GM21528 (cell line): ENCODE data around the gene CEP112.
A peak's percentile ranks its signal among the peaks of the same experiment; 100 is the strongest.

Experiments
- ATAC-seq: cut with Tn5 transposase; IDR thresholded peaks from one replicate; pipeline ENCODE4 v1.9.1; 2021; ENCODE audit warnings: mild to moderate bottlenecking, moderate library complexity; ENCODE audit not compliant: unreplicated experiment, low FRiP score

Gene CEP112

DNA sequence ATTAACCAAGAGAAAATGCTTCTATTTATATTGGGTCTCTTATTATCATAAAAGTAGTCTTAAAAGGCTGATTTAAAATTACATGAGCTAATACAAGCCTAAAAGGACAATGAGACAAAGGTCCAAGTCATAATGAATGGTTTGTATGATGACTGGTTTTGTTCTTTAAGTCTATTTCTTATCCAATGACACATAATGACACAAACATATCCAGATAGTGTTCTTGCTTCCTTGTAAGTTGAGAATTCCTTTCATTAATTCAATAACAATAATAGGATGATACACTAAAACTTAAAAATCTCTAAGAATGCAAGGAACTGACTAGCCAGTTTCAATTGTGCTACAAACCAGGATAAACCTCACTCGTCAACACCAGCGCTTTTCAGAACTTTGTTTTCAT, 244.1 kb downstream of the CEP112 start:
- ATAC-seq: no peak

DNA sequence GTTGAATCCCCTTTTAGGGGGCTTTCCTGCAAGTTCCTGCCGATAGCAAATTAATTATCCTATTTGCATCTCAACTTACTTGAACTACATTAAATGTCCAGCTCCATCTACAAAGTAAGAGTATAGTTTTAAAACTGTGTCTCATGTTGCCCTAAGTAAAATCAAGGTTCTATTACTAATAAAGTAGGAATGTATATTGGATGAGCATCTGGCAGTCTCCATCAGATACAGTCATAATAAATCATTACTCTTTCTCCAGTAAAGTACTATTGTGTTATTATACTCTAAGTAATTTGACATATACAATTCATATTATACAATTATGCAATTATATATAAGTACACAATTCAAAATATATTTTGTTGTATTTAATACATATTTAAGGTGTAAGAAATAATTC, 249.3 kb downstream of the CEP112 start:
- ATAC-seq: no peak

DNA sequence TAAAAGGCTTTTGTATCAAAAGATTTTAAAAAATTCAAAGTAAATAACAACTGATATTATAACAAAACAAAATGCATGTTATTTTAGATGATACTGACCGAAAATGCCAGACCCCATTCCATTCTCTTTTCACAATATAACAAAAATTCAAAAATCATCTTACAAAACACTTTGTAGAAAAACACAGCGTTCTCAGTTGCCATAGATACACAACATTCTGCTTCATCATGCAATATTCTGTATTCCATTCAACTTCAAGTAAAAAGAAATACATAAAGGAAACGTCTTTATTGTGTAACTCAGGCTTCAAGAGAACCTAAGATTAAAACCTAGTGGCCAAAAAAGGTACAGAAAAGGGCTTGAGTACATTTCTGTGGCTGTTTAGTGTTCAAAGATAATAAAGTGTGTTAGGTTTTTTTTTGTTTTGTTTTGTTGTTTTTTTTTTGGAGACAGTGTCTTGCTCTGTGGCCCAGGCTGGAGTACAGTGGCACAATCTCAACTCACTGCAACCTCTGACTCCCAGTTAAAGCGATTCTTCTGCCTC, 250.5 kb downstream of the CEP112 start:
- ATAC-seq: no peak

DNA sequence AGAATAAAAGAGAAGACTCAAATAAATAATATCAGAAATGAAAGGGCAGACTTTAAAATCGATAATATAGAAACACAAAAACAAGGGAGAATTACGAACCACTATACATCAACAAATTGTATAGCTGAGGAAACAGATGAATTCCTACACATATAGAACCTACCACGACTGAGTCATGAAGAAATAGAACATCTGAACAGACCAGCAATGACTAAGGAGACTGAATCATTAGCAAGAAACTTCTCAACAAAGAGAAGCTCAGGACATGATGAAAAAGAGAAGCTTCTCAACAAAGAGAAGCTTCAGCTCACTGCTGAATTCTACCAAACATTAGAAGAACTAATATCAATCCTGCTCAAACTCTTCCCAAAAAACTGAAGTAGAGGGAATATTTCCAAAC, 255.9 kb downstream of the CEP112 start:
- no peak for ATAC-seq

DNA sequence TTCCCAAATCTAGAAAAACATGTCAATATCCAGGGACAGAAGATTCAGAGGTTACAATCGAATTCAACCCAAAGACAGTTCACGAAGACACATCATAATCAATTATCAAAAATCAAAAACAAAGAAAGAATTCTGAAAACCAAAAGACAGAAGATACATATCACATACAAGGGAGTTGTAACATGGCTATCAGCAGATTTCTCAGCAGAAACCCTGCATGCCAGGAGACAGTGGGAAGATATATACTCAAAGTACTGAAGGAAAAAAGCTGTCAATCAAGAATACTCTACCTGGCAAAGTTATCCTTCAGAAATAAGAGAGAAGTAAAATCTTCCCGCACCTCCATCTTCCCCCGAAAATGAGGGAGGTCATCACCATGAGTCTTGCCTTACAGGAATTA, 258.6 kb downstream of the CEP112 start:
- ATAC-seq: no peak

DNA sequence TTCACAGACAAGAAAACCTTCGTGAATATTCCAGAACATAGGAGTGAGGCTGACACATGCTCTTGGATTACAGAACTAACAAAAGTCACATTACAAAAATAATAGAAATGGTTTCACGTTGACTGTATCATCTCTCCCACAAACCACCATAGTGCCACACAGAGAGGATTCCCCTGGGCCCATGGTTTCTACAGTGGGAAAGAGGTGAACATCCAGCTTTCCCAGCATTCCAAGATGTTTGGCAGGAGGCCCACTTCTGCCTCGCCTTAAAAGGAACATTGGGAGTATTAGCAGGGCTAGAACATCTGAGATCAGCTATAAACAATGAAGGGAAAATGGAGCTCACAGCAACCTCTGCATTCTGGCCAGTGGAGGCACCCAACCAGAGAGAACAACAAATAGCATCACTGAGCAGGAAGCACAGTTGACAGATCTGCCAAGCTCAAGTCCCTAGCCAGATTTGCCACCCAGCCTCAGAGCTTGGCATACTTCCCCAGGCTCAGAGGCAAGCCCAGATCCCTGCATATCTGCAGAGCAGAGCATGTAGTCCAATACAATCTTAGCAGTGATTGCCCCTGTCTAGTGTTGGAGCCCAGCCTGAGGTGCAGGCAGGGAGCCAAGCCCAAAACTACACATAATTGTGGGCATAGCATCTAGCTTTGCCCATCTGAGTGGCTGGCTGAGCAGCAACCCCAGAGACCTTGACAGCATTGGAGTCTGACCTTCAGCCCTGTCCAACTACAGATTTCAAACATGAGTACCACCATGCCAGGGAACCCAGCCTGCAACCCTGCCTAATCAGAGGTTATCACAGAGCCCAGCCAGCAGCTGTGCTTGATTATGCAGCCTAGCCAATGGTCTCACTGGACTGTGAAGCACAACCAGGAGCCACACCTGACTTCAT, 260.4 kb downstream of the CEP112 start:
- no peak for ATAC-seq

DNA sequence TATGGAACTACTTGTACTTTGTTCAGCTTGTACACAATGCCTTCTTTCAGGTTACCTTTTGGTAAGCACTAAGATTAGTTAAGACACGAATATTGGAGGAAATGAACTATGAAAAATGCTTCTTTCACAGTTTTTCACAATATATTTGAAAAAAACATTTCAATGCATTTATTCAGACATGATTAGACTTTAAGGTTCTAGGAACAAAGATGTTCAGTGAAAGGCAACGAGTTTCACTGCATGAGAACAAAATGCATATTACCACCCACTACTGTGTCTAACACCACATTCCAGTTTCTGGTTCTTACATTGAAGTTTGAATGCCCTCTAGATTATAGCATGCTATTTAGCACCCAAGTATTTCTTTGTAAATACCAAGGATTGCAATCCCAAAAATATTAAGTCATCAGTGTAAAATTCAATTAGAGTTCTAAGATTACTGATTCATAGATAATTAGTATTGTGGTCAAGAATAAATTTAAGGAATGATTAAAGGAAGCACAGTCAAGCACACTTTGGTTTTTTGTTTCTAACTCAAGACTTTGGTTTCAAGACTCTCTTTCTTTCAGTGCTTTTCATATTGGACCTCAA, 261.7 kb downstream of the CEP112 start:
- ATAC-seq: no peak

DNA sequence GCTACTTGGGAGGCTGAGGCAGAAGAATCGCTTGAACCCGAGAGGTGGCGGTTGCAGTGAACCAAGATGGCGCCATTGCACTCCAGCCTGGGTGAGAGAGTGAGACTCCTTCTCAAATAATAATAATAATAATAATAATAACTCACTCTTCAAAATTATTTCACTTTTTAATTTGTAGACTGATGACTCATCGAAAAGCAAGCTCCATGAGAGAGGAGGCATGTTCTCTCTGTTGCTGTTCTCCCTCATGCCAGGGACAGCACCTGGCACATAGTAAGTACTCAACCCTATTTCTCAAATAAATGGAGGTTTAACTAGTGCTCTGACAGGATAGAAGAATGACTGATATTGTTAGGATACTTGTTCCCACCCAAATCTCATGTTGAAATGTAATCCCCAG, 265.3 kb downstream of the CEP112 start:
- no peak for ATAC-seq

DNA sequence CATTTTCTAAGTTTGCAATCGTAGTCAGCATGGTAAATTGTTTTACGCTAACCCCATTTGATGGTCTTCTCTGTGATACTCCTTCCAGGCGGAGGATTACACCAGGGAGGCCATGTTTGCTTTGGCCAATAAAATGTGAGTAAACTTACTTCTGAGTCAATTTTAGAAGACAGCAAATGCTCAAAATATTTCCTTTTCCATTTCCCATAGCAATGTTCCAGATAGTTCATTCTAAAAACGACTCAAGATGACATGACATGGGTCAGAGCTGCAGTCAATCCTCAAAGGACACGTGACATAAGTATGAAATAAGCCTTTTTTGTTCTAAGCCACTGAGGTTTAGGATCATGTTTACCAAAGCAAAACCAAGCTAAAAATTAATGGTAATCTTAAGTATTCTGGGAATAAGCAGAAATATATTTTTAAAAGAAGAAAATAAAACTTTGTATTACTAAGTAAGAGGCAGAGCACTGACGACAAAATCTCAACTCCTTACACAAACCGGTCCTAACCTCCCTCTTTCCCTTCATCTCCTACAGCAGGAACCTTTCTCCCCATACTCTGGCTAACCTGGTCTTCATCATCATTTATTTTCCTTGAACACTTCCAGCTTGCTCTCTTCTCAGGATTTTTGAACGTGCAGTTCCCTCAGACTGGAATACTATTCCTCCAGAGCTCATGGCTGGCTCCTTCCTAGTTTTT, 266.2 kb downstream of the CEP112 start:
- no peak for ATAC-seq

DNA sequence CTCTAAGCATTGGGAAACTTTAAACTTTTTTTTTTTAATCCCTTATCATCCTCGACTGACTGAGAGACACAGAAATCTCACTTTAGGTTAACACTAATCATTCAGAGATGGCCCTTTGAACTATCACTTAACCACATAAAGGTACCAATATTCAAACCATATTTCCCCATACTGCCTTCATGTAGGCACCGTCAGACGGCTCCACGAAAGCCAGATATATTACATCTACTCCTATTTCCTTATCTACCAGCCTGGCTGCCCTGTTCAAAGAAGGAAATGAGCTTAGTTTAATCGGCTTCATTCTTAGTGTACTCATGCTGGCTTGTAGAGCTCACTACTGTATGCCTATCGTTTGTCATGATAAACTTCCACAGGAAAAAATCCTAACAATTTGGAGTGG, 270.9 kb downstream of the CEP112 start:
- ATAC-seq: no peak

DNA sequence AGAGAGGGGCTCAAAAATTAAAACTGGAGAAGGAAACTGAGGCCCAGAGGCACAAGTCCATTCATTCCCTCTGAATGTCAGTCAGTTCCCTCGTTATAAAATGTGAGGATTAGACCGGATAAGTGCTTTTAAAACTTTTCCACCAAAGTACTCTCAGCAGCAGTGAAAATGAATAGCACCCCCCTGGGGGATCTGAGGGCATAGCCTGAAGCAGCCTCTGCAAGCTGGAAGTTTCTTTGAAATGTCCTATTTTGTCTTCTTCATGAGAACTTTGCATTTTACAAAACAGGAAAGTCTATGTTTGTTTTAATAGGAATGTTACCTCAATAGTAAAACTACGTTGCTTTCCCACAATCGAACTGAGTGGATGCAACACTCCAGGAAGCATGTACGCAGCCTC, 273.0 kb downstream of the CEP112 start:
- ATAC-seq: no peak

DNA sequence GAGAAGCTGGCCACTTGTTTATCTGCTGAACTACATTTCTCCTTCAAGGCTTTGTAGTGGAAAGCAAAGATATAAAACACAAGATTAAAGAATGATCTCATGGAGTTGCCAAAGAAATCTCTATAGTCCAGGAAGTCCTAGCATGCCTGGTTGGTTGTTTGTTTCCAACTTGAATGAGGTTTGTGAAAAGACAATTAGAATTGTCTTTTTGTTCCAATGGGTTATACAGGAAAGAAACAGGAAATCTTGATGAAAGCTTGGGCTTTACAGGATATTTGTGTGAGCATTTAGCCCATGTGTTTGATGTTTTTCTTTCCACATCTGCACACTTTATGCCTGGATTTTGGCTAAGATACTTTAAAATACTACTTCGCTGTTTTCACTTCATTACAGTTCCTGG, 273.4 kb downstream of the CEP112 start:
- no peak for ATAC-seq

DNA sequence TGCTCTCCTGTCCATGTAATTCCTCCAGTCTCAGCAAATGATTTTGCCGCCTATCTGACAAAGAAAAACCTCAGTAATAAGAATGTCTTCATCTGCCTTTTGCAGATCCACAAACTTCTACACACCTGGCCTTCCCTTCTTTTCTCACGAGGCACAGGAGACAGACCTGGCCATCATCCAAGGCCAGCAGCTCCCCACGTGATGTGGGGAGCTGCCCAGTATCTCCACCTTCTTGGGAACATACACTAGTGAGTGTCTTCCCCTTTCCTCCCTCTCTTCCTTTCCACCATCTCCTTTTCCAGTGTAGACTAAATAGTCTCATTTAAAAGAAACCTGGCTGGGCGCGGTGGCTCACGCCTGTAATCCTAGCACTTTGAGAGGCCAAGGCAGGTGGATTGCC, 274.4 kb downstream of the CEP112 start:
- no peak for ATAC-seq

DNA sequence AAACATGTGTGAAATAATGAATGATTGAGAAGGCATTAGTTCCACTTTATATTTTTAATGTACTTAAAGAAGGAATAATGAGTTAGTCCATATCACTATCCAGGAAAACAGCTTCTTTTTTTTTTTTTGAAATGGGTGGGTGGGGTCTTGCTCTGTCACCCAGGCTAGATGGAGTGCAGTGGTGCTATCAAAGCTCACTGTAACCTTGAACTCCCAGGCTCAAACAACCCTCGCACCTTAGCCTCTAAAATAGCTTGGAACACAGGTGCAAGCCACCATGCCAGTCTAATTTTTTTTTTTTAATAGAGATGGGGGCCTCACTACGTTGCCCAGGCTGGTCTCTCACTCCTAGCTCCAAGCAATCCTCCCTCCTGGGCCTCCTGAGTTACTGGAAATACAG, 275.5 kb downstream of the CEP112 start:
- ATAC-seq: no peak

DNA sequence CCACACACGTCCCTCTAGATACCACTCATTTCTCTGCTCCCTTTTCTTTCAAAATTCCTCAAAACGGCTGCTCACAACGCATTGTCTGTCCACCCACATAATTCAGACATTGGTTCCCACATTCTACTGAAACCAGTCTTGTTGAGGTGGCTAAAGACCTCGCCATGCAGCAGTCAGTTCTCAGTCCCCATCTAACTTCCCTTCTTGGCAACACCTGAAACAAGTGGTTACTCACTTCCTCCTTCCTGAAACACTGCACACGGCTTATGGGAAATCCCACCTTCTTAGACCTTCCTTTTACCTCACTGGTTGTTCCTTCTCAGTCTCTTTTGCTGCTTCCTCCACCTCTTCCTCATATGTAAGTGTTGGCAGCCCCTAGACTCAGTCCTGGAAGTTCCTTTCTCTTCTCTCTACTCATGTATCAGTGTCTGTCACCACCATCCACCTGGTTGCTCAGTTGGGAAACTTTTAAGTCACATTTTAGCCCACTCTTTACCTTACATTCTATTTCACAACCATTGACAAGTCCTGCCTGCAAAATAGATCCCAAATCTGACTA, 277.1 kb downstream of the CEP112 start:
- peak; percentile 98 for ATAC-seq

DNA sequence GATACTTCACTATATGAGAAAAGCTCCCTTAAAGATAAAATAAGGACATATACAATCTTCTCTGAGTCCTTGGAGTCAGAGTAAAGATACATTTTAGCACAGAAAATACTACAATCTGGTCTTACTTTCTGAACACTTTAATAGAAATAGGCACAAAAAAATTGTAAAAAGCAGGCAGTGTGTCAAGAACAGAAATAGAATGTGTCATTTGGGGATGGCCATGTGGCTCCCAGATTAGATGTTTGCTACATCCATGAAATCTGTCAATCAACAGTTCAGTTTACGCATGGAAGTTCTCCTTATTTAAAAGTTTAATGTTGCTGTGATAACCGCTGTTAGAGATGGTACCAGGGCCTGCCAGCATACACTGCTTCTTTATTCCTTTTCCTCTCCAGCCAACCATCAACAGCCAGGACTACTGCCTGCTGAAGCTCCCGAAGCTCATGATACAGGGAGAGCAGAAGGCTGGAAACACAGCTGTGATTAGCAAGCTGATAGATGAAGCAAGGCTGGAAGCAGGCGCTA, 278.5 kb downstream of the CEP112 start:
- no peak for ATAC-seq

DNA sequence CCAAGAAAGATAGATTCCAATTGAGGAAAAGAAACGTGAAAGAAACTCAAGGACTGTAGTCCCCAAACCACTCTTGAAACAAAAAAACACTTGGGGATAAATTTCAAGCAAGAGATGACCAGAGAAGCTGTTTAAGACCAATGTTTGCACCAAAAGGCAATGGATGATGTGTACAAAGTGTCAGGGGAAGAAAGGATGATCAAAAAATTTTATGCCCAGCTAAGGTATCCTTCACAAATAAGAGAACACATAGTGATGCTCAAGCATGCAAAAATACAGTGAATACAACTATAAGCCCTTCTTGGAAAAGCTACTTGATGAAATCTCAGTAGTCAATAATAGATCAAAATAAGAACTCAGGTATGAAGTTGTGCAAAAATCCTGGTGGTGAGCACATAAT, 281.1 kb downstream of the CEP112 start:
- no peak for ATAC-seq

DNA sequence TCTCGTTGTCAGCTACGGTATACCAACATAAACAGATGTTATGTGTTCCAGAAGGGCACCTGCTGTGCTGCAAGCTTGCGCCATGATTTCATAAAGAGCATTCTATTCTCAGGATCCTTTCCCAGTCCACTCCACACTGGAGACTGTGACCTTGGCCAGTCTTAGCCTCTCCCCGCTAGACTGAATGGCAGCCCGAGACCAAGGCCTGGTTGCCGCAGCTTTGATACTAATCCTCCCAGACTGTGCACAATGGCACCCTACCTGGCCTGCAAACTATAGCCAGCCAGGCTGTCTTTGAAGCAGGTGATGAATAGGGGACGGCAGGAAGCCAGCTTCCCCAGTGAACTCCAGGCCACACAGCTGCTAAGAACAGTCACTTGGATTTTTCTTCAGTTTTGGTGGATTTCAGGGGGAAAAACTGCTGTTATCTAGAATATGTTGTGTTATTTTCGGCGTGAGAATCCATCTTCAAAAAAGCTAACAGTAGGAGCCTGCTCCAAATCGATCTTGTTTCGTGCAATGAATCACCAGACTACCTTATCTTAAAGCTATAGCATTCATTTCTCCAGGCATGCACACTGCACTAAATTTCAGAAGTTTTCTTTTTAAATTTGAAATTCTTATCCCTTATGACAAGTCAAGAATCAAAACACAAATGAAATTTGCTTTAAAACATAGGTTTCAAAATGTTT, 289.0 kb downstream of the CEP112 start:
- no peak for ATAC-seq

DNA sequence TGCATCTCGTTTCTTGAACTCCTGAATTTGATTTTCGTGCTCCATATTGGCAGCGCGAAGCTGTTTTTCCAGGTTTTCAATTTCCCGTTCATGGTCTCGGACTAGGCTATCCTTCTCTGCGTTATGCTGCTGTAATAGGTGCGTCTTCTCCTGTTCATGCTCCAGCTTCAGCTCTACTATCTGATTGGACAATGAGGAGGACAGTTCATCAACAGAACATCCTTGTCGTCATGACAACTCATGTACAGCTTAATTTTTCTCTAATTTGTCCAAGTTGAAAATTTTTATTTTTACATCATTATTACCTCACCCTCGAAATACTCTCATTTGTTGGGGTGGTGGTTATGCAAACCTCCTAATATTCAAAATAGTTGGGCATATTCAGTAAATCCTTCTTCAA, 289.8 kb downstream of the CEP112 start:
- no peak for ATAC-seq

DNA sequence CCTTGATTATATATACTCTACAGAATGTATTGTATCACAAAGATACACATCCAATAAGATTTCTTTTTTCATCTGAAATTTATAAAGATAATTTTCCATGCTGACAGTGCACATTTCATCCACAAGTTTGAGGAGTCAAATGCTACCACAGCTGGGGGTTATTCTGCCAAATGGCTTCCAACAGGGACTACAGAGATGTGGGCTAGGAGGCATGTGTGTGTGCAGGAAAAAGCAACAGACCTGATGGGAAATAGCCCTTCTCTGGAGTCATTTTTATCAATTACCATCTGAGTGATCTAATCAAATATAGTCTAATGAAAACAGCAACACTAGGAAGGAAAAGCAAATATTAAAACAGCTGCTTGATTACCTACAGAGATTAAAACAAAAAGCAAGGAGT, 290.5 kb downstream of the CEP112 start:
- no peak for ATAC-seq
